ENCODE results near the gene TTLL5. TPM values are rescaled to one million over a fixed set of nuclear protein-coding genes. Genes with fewer than 3 reads are reported as not detected.

Gene TTLL5
- total RNA-seq, 1 donor from 2014 or later, result 37.9 TPM

GRCh38 chr14:75851574-75851866 lies 190.5 kb downstream of the TTLL5 start:
- no peak for ATAC-seq (ENCODE audit: low read depth)
- TF ChIP-seq CTCF (IDR thresholded peaks at IDR 0.05), result no peak
- ChIA-PET CTCF (no interaction called here), POLR2A (no interaction called here)
- Mint-ChIP-seq H3K27ac (no peak overlapping the region), H3K4me3 (no peak overlapping the region), H3K27me3 (no peaks in the 10 kb centered on the region), H3K9me3 (no peaks in the 10 kb centered on the region), H3K4me1 (no peaks in the 10 kb centered on the region), H3K36me3 (ENCODE audit: low read depth) (peaks cover 5% of the 10 kb centered on the region)
- intact Hi-C loops (cut with micrococcal nuclease), result no loop called here
- DNase-seq, result no peak

- DNase-seq (no peak), ATAC-seq (ENCODE audit: low read depth) (no peak)
- Mint-ChIP-seq H3K36me3 (ENCODE audit: low read depth) (peaks cover 5% of the 10 kb centered on the region), H3K4me1 (no peaks in the 10 kb centered on the region), H3K9me3 (no peaks in the 10 kb centered on the region), H3K27me3 (no peaks in the 10 kb centered on the region), H3K4me3 (no peak overlapping the region), H3K27ac (no peak overlapping the region)
- POLR2A ChIA-PET, result no interaction called here
- no peak for TF ChIP-seq CTCF (IDR thresholded peaks at IDR 0.05)
- intact Hi-C loops (cut with micrococcal nuclease), result no loop called here
- CTCF ChIA-PET, result no interaction called here
Measured at GRCh38 chr14:75854111-75854799, 193.2 kb downstream of the TTLL5 start.

- no peak for TF ChIP-seq CTCF (IDR thresholded peaks at IDR 0.05)
- CTCF ChIA-PET, result no interaction called here
- DNase-seq (no peak), ATAC-seq (ENCODE audit: low read depth) (no peak)
- intact Hi-C loops (cut with micrococcal nuclease), result no loop called here
- Mint-ChIP-seq H3K9me3 (no peaks in the 10 kb centered on the region), H3K36me3 (ENCODE audit: low read depth) (peaks cover 5% of the 10 kb centered on the region), H3K27ac (no peak overlapping the region), H3K27me3 (no peaks in the 10 kb centered on the region), H3K4me1 (no peaks in the 10 kb centered on the region), H3K4me3 (no peak overlapping the region)
- POLR2A ChIA-PET, result no interaction called here
Measured at GRCh38 chr14:75857199-75857598, 196.2 kb downstream of the TTLL5 start.

- POLR2A ChIA-PET, result no interaction called here
- no peak for TF ChIP-seq CTCF (IDR thresholded peaks at IDR 0.05)
- CTCF ChIA-PET, result no interaction called here
- Mint-ChIP-seq H3K27me3 (no peaks in the 10 kb centered on the region), H3K27ac (no peak overlapping the region), H3K4me3 (no peak overlapping the region), H3K9me3 (no peaks in the 10 kb centered on the region), H3K4me1 (no peaks in the 10 kb centered on the region), H3K36me3 (ENCODE audit: low read depth) (peaks cover 5% of the 10 kb centered on the region)
- ATAC-seq (ENCODE audit: low read depth), result no peak
- intact Hi-C loops (cut with micrococcal nuclease), result no loop called here
- no peak for DNase-seq
Measured at GRCh38 chr14:75858362-75858761, 197.3 kb downstream of the TTLL5 start.

GRCh38 chr14:75859746-75860145 lies 198.7 kb downstream of the TTLL5 start:
- H3K36me3 Mint-ChIP-seq (ENCODE audit: low read depth), result peaks cover 10% of the 10 kb centered on the region
- no peaks in the 10 kb centered on the region for H3K27me3 Mint-ChIP-seq
- intact Hi-C loops (cut with micrococcal nuclease), result no loop called here
- no peaks in the 10 kb centered on the region for H3K4me1 Mint-ChIP-seq
- no peak overlapping the region for H3K27ac Mint-ChIP-seq
- DNase-seq, result no peak
- H3K4me3 Mint-ChIP-seq, result no peak overlapping the region
- no peak for TF ChIP-seq CTCF (IDR thresholded peaks at IDR 0.05)
- POLR2A ChIA-PET, result no interaction called here
- H3K9me3 Mint-ChIP-seq, result no peaks in the 10 kb centered on the region
- ATAC-seq (ENCODE audit: low read depth), result no peak
- CTCF ChIA-PET, result no interaction called here

All from activated B cell treated with CpG ODN at 0.5 μM for 24 hours (primary cell).